ENCODE data around the gene CACNA2D3.

Gene CACNA2D3

DNA sequence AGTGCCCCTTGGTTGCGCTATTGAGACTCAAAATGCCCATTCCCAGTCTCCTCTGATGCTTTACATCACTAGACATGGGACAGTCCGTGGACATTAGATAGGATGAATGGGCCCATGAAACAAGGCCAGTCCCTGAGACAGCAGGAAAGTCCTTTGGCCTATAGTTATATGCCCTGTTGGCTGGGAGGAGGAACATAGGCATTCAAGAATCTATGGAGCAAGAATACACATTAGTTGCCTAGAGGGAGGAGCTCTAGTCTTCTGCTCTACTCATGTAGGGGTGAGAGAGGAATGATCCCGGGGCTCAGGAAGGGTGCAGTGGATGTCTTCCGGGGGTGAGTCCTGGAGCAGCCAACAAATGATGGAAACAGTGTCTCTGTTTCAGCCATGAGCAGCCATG lies 863.5 kb downstream of the CACNA2D3 start:
- Mint-ChIP-seq H3K27ac (no peak overlapping the region), H3K9me3 (peaks cover 13% of the 10 kb centered on the region), H3K36me3 (ENCODE audit: low read depth) (no peaks in the 10 kb centered on the region), H3K27me3 (no peaks in the 10 kb centered on the region), H3K4me1 (no peaks in the 10 kb centered on the region), H3K4me3 (no peak overlapping the region)
- no peak for DNase-seq
- ATAC-seq, result no peak

DNA sequence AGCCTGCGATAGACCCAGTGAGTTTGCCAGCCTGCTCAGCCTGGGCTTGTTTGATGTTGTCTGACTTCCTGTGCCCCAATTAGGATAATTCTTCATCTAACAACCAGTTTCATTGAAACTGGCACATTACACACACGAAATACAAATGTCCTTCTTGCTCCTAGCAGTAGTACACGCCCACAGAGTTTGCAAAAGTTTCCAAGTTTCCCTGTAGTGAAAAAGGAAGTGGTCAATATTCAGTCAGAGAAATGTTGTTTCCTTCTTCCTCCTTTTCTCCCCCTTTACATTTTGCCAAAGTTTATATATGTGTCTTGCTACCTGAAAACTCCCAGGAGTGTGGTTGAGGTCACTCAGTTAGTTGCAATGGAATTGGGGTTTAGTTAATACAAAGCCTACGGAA lies 863.9 kb downstream of the CACNA2D3 start:
- ATAC-seq (no peak), DNase-seq (no peak)
- Mint-ChIP-seq H3K27ac (no peak overlapping the region), H3K4me1 (no peaks in the 10 kb centered on the region), H3K36me3 (ENCODE audit: low read depth) (no peaks in the 10 kb centered on the region), H3K9me3 (peaks cover 8% of the 10 kb centered on the region), H3K4me3 (no peak overlapping the region), H3K27me3 (no peaks in the 10 kb centered on the region)

DNA sequence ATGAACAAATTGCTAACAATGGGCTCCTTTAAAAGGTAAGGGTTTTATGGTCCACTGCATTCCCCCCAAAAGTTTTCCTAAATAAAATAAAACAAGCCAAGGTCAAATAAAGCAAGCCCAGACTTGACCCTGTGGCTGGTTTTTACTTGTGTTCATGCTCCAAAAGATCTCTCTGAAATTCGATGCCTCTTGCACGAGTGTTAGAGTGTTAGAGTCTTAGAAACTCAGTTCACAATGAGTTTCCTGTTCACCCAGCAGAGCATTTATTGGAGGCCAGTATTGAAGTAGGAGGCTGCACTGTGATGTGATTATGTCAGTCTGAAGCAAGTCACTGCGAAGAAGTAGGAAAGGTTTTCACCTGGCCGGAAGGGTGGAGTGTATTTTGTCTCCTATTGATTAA lies 865.4 kb downstream of the CACNA2D3 start:
- no peak overlapping the region for H3K27ac Mint-ChIP-seq
- no peaks in the 10 kb centered on the region for H3K27me3 Mint-ChIP-seq
- no peak overlapping the region for H3K4me3 Mint-ChIP-seq
- no peaks in the 10 kb centered on the region for H3K4me1 Mint-ChIP-seq
- DNase-seq (no peak), ATAC-seq (no peak)
- no peaks in the 10 kb centered on the region for H3K36me3 Mint-ChIP-seq (ENCODE audit: low read depth)
- peaks cover 7% of the 10 kb centered on the region for H3K9me3 Mint-ChIP-seq

DNA sequence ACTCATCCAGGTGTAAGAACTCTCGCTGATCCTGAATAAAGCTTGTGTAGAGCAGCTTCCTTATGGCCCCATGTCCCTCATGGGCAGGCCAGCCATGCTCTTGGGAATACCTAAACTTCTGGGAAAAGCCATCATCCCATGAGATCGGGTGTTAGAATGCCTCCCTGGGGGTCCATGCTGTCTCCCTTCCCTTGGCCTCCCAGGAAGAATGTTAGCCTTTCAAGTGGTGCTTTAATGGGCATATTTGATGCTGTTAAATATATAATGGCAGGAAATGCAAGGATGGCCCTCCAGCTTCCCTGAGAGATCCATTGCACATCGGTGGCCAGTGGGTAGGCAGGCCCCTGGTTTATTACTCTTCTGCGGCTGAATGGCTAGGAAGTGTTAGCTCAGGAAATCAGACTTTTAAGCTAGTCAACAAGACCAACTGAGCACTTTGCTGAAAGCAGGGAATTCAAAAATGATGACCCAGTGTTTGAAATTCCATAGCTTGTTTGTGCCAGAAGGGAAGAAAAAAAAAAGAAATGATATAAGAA lies 866.0 kb downstream of the CACNA2D3 start:
- H3K36me3 Mint-ChIP-seq (ENCODE audit: low read depth), result no peaks in the 10 kb centered on the region
- DNase-seq (no peak), ATAC-seq (no peak)
- H3K27me3 Mint-ChIP-seq, result no peaks in the 10 kb centered on the region
- no peaks in the 10 kb centered on the region for H3K4me1 Mint-ChIP-seq
- H3K9me3 Mint-ChIP-seq, result peaks cover 7% of the 10 kb centered on the region
- no peak overlapping the region for H3K4me3 Mint-ChIP-seq
- no peak overlapping the region for H3K27ac Mint-ChIP-seq

DNA sequence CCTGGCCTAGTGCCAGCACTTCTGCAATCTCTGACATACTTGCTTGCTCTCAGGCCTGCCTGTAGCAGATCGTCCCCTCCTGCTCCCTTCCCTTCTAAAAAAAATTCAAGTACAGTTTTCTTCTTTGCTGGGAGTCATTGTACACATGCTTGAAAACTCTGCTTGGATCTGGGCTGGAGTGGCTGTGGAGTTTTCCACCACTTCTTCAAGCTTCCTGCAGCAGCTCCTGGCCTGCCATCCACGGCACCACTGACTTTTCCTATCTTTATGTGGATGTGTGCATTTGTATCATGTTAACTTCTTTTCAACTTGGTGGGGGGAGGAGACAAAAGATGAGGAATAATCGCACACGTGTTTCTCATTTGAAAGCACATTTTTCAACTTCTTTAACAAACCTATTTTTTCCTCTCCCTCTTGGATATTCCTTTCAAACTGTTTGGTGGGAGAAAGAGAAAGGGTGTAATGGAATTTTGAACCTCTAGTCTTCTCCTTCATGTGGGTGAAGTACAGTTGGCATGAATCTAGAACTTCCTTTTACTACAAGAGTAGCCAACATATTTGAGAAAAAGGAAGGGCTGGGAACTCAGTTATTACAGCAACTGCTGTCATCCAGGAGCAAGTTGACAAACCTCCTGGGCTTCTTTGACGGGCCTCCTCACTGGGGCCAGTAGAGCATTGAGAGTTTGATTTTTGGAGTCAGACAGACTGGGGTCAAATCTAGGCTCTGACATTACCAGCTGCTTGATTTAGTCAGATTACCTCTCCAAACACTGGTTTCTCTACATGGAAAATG lies 866.7 kb downstream of the CACNA2D3 start:
- ATAC-seq (no peak), DNase-seq (no peak)
- Mint-ChIP-seq H3K27ac (no peak overlapping the region), H3K36me3 (ENCODE audit: low read depth) (no peaks in the 10 kb centered on the region), H3K27me3 (no peaks in the 10 kb centered on the region), H3K4me3 (no peak overlapping the region), H3K9me3 (peaks cover 7% of the 10 kb centered on the region), H3K4me1 (no peaks in the 10 kb centered on the region)

DNA sequence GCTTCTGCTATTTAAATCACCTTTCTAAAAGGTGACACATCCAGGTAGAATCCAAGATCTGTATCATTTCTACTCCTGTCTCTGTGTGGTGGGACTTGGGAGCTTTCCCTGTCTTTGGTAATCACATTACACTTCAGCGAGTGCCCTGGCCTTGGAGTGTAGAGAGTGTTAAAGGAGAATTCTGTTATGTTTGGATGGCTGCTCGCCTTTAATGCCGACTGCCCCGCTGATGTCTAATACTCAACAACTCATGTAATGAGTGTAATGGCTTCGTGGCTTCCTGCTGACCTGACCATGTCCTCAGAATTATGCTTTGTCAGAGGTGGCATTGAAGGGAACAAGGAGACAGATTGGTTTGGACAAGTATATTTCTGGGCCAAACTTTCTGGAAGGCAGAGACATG lies 871.8 kb downstream of the CACNA2D3 start:
- Mint-ChIP-seq H3K4me3 (no peak overlapping the region), H3K4me1 (no peaks in the 10 kb centered on the region), H3K36me3 (ENCODE audit: low read depth) (no peaks in the 10 kb centered on the region), H3K27me3 (no peaks in the 10 kb centered on the region), H3K9me3 (peaks cover 4% of the 10 kb centered on the region), H3K27ac (no peak overlapping the region)
- DNase-seq, result no peak
- ATAC-seq, result no peak

DNA sequence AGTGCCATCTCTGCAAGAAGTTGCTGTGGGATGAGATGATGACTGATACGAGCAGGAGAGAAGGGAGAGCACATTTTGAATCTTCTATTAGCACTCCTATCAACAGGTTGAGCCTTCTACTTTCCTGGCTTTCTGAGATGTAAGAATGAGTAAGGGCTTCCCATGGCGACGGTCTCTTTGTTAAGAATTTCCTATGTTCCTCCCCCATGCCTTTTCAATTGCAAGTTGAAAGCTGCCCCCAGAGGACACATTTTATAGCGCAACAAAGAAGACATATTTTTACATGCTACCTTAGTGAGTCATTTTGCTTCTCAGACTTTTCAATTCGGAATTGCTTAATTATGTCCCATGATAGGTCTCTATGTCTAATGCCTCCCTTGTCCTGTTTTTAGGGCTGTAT lies 876.8 kb downstream of the CACNA2D3 start:
- Mint-ChIP-seq H3K9me3 (peaks cover 4% of the 10 kb centered on the region), H3K27me3 (no peaks in the 10 kb centered on the region), H3K36me3 (ENCODE audit: low read depth) (no peaks in the 10 kb centered on the region), H3K4me3 (no peak overlapping the region), H3K27ac (no peak overlapping the region), H3K4me1 (no peaks in the 10 kb centered on the region)
- ATAC-seq (no peak), DNase-seq (no peak)

DNA sequence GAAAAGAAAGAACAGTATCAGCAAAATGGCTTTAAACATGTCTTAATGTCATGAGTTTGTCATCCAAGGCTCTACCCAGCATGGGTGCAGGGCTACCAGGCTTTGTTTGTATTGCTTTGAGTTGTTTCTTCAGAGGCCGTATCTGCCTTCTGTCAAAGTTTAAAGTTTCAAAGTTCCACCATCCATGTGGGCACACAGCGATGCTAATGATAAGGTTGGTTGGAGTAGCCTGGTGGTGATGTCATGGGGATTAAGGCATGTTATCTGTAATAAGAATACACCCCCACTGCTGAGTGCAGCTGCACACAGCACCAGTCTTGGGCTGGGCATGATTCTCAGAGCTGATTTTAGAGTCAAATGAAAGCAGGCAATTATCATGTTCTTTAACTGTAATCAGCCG lies 877.5 kb downstream of the CACNA2D3 start:
- H3K36me3 Mint-ChIP-seq (ENCODE audit: low read depth), result no peaks in the 10 kb centered on the region
- no peak overlapping the region for H3K4me3 Mint-ChIP-seq
- no peaks in the 10 kb centered on the region for H3K27me3 Mint-ChIP-seq
- DNase-seq (no peak), ATAC-seq (no peak)
- H3K4me1 Mint-ChIP-seq, result no peaks in the 10 kb centered on the region
- H3K9me3 Mint-ChIP-seq, result peaks cover 8% of the 10 kb centered on the region
- H3K27ac Mint-ChIP-seq, result no peak overlapping the region

DNA sequence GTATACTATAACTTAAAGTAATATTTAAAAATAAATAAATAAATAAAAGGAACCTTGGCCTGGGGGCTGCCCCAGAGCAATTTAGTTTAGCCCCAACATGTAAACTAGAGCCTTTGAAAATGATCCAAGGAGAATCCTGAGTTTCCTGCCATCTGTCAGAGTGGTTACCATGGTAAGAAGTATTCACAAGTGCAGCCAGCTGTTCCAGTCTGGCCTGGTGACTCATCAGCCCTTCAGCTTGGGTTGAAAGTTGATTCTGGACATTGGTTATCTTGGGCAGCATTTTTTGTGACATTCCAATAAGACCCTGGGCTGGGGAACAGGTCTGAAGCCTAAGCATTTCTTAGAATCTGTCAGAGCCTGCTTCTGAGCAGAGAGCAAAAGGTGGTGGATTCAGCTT lies 878.2 kb downstream of the CACNA2D3 start:
- no peak for ATAC-seq
- Mint-ChIP-seq H3K4me1 (no peaks in the 10 kb centered on the region), H3K36me3 (ENCODE audit: low read depth) (no peaks in the 10 kb centered on the region), H3K27me3 (no peaks in the 10 kb centered on the region), H3K27ac (no peak overlapping the region), H3K4me3 (no peak overlapping the region), H3K9me3 (peaks cover 8% of the 10 kb centered on the region)
- DNase-seq, result no peak

DNA sequence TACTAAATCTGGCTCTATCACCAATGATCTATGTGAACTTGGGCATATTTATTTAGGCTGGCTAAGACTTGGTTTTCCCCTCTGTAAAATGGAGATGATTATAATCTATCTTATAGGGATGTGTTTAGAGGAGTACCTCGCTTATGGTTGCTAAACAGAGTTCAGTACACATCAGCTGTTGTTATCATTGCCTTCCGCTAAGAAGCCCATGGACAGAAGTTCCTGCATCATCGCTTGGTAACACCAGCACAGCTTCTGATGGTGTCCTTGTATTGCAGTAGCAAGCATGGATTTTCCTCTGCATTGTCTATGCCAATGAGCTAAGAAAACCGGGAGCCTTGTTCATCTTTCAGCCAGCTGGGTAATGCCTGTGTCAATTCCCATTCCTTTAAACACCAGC lies 878.6 kb downstream of the CACNA2D3 start:
- no peaks in the 10 kb centered on the region for H3K36me3 Mint-ChIP-seq (ENCODE audit: low read depth)
- H3K4me3 Mint-ChIP-seq, result no peak overlapping the region
- H3K9me3 Mint-ChIP-seq, result peaks cover 4% of the 10 kb centered on the region
- no peak for DNase-seq
- ATAC-seq, result no peak
- no peaks in the 10 kb centered on the region for H3K4me1 Mint-ChIP-seq
- no peaks in the 10 kb centered on the region for H3K27me3 Mint-ChIP-seq
- H3K27ac Mint-ChIP-seq, result no peak overlapping the region

DNA sequence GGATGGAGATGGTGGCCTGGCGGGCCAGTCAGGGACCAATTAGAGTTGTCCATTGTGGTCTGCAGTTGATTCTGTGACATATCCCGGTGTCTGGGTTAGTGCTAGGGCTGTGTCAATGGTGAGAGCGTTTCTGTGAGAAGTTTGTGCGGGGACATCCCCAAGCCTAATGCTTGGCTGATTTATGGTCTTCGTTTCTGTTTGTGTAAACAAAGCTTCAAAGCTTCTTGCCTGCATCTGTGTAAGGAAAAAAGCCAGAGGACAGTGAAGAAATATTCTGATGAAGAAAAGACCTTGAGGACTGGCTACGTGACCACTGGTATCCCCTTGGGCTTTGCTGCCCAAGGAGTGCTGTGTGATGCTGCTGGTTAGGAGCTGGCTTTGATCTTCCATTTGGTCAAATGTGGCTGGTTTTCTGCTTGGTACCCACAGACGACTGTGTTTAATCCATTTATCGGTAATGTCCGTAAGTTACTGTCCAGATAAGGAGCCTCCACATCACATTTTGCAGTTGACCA lies 880.1 kb downstream of the CACNA2D3 start:
- H3K27ac Mint-ChIP-seq, result no peak overlapping the region
- H3K4me3 Mint-ChIP-seq, result no peak overlapping the region
- no peaks in the 10 kb centered on the region for H3K27me3 Mint-ChIP-seq
- H3K9me3 Mint-ChIP-seq, result peaks cover 4% of the 10 kb centered on the region
- ATAC-seq, result no peak
- H3K4me1 Mint-ChIP-seq, result no peaks in the 10 kb centered on the region
- no peak for DNase-seq
- H3K36me3 Mint-ChIP-seq (ENCODE audit: low read depth), result no peaks in the 10 kb centered on the region

DNA sequence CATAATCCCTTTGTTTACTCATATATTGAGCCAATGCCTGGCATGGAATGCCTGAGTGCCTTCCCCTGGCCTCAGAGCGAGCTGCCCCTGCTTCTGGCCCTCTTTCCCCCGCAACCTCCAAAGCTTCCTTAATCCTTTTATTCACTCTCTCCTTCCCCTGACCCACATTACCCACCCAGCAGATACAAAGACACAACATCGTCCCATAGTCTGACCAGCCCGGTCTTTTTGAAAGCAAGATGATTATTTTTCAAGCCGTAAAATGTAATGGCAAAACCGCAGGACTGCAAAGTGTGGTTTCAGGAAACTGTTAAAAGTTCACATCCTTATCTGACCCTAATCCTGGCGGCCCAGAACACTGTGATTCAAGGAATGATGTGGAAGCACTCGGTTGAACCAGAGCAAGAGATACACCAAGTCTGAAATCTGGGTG lies 883.9 kb downstream of the CACNA2D3 start:
- H3K4me1 Mint-ChIP-seq, result no peaks in the 10 kb centered on the region
- no peaks in the 10 kb centered on the region for H3K36me3 Mint-ChIP-seq (ENCODE audit: low read depth)
- DNase-seq (no peak), ATAC-seq (no peak)
- no peaks in the 10 kb centered on the region for H3K27me3 Mint-ChIP-seq
- no peak overlapping the region for H3K27ac Mint-ChIP-seq
- H3K4me3 Mint-ChIP-seq, result no peak overlapping the region
- H3K9me3 Mint-ChIP-seq, result peaks cover 4% of the 10 kb centered on the region

DNA sequence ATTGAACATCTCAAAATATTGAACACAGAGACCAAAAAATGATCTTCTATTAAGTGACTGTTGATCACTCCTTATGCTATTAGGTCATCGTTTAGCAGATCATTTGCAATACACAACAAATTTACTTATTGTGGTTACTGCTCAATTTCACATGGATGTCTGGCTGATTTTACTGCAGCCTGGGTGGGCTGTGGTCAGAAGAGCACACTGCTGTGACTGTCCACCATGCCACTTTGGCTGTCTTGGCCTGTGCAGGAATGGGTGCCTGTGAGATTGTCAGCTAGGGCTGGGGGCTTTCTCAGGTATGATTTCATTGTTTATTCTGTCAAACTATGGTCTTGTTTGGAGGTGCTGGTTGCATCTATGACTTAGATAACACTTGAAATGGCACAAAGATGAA lies 885.6 kb downstream of the CACNA2D3 start:
- no peak for ATAC-seq
- Mint-ChIP-seq H3K4me1 (no peaks in the 10 kb centered on the region), H3K4me3 (no peak overlapping the region), H3K27ac (no peak overlapping the region), H3K36me3 (ENCODE audit: low read depth) (no peaks in the 10 kb centered on the region), H3K9me3 (peaks cover 8% of the 10 kb centered on the region), H3K27me3 (no peaks in the 10 kb centered on the region)
- no peak for DNase-seq

DNA sequence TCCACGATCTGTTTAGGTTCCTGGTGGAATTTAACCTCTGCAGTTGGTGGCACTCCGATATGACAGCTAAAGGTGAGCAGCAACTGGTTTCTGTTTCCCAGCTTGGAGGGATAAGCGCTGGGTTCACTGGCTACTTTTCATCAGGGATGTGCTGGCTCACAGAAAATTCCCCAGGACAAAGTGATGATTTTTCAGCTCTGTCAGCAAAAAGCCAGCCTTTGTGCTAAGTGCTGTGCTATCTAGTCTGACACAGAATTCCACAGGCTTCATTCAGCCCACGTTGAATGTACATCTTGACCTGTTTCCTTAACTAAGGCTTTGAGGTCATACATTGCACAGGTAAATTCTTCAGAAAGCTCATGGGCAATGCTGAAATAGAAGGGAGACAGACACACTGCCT lies 887.0 kb downstream of the CACNA2D3 start:
- Mint-ChIP-seq H3K36me3 (ENCODE audit: low read depth) (no peaks in the 10 kb centered on the region), H3K4me1 (no peaks in the 10 kb centered on the region), H3K9me3 (peaks cover 12% of the 10 kb centered on the region), H3K27ac (no peak overlapping the region), H3K4me3 (no peak overlapping the region), H3K27me3 (no peaks in the 10 kb centered on the region)
- no peak for DNase-seq
- ATAC-seq, result no peak

DNA sequence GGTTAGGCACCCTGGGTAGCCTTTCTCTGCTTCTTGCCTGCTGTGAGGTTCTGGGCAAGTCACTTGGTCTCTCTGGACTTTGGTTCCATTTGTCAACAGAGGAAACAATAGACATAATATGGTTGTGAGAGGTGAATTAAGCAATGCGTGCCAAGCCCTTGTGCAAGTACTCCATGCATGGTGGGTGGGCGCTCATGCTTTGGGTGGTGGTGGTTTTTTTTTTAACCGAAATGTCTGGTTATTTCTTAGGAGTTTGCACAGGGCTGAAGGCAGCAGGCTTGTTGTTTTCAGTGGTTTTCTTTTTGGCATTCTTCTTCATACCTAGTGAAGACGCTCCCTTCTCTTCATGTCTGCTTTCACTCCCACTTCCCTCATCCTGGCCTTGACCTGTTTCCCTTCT lies 889.7 kb downstream of the CACNA2D3 start:
- DNase-seq, result no peak
- Mint-ChIP-seq H3K36me3 (ENCODE audit: low read depth) (no peaks in the 10 kb centered on the region), H3K9me3 (peaks cover 8% of the 10 kb centered on the region), H3K27me3 (no peaks in the 10 kb centered on the region), H3K27ac (no peak overlapping the region), H3K4me1 (no peaks in the 10 kb centered on the region), H3K4me3 (no peak overlapping the region)
- no peak for ATAC-seq

Data from activated naive CD8-positive, alpha-beta T cell treated with anti-CD3 and anti-CD28 coated beads, Interleukin-2, amount 50 U/mL, for 24 hours (primary cell).